ENCODE results near the gene ARVCF. TPM values are rescaled to one million over a fixed set of nuclear protein-coding genes. Genes with fewer than 3 reads are reported as not detected.

ARVCF gene
- polyA plus RNA-seq, 1 of the 3 experiments (the other 2 are of a cell fraction), result 27.4 TPM

GRCh38 chr22:19942157-19943081, 74.2 kb downstream of the ARVCF start:
- no peaks in the 10 kb centered on the region for H3K27me3 ChIP-seq (ENCODE audit: insufficient read depth)
- no peaks in the 10 kb centered on the region for H4K20me1 ChIP-seq (ENCODE audit: insufficient read depth)
- WGBS (ENCODE audit: low lambda C conversion rate), result 6% methylated on average over 7 of the region's 8 CpGs
- no peaks in the 10 kb centered on the region for H3K36me3 ChIP-seq (replicated peaks in 1 of 2; ENCODE audit: control insufficient read depth in 1 of 2, insufficient read depth in 2 of 2, low read length in 1 of 2)
- peak overlapping the region; percentile 91 to 96 for H3K27ac ChIP-seq (ENCODE audit: low read depth in 2 of 2, low read length in 1 of 2)
- H3K79me2 ChIP-seq (ENCODE audit: insufficient read depth), result peaks cover 85% of the 10 kb centered on the region
- CTCF ChIA-PET, result interaction anchor here (1.2 to 3.5 kb wide), 5 partner anchors 32 to 212 kb away, joined by 3 to 15 read pairs (median 7); no protein-coding TSS in a partner anchor
- H3K4me1 ChIP-seq (ENCODE audit: control insufficient read depth in 1 of 2, insufficient read depth in 2 of 2, low read depth in 1 of 2, low read length in 1 of 2), result peaks cover 15 to 27% of the 10 kb centered on the region in 2 experiments; a peak in 3 of 4 replicates
- peaks cover 28% of the 10 kb centered on the region for H3F3A ChIP-seq (replicated peaks; ENCODE audit: insufficient read depth)
- no peaks in the 10 kb centered on the region for H3K9me3 ChIP-seq
- H3K4me2 ChIP-seq, result peak overlapping the region; percentile 98
- H3K4me3 ChIP-seq (ENCODE audit: low read depth in 2 of 2, low read length in 1 of 2), result peak overlapping the region; percentile 73 to 75
- peak overlapping the region; percentile 97 for H3K9ac ChIP-seq
- no peak overlapping the region; the same call in 1 of the 2 replicates for H2AFZ ChIP-seq (ENCODE audit: low read depth)
- TF ChIP-seq RFX5 (IDR thresholded peaks at IDR 0.05; ENCODE audit: low read length), result peak; percentile 94
- TF ChIP-seq TEAD4 (IDR thresholded peaks at IDR 0.05; ENCODE audit: borderline replicate concordance, insufficient read depth), result no peak
- TF ChIP-seq FOXM1 (IDR thresholded peaks at IDR 0.05; ENCODE audit: low read depth), result no peak
- TF ChIP-seq IRF3 (IDR thresholded peaks at IDR 0.05; ENCODE audit: low read depth, low read length), result no peak
- TF ChIP-seq MAX (IDR thresholded peaks at IDR 0.05; ENCODE audit: low read depth), result peak; percentile 65
- peak; percentile 86 for TF ChIP-seq MXI1 (IDR thresholded peaks at IDR 0.05; ENCODE audit: low read depth, low read length)
- no peak for TF ChIP-seq EP300 (IDR thresholded peaks at IDR 0.05; ENCODE audit: borderline replicate concordance in 1 of 2, low read depth in 1 of 2, low read length in 1 of 2)
- POLR2A ChIA-PET, result no interaction called here
- peak; percentile 64 for DNase-seq
- no peaks in the 10 kb centered on the region for H3K9me2 ChIP-seq

GRCh38 chr22:19941365-19942082, 75.1 kb downstream of the ARVCF start, which contains the start of the genes COMT and TXNRD2:
TSS of gene COMT (plus strand) at chr22:19941772. CDS start at chr22:19962527, 20,755 bp downstream.
TSS of gene TXNRD2 (minus strand) at chr22:19941818. CDS start at chr22:19941803, 15 bp downstream.
- H3K27ac ChIP-seq (ENCODE audit: low read depth in 2 of 2, low read length in 1 of 2), result peak within 1 kb of the TSS; percentile 91 to 96
- H2AFZ ChIP-seq (ENCODE audit: low read depth), result peak within 1 kb of the TSS; percentile 73
- no peaks in the 10 kb centered on the region for H3K9me2 ChIP-seq
- H3K9ac ChIP-seq, result peak within 1 kb of the TSS; percentile 97
- no peaks in the 10 kb centered on the region for H4K20me1 ChIP-seq (ENCODE audit: insufficient read depth)
- peak within 1 kb of the TSS; percentile 98 for H3K4me2 ChIP-seq
- peaks cover 14 to 23% of the 10 kb centered on the region in 2 experiments; a peak in 3 of 4 replicates for H3K4me1 ChIP-seq (ENCODE audit: control insufficient read depth in 1 of 2, insufficient read depth in 2 of 2, low read depth in 1 of 2, low read length in 1 of 2)
- H3F3A ChIP-seq (replicated peaks; ENCODE audit: insufficient read depth), result peaks cover 28% of the 10 kb centered on the region
- under 1% methylated on average over 18 of the region's 63 CpGs for WGBS (ENCODE audit: low lambda C conversion rate)
- H3K36me3 ChIP-seq (replicated peaks in 1 of 2; ENCODE audit: control insufficient read depth in 1 of 2, insufficient read depth in 2 of 2, low read length in 1 of 2), result peaks cover 0 to 2% of the 10 kb centered on the region in 2 experiments
- POLR2A ChIA-PET, result no interaction called here
- no peaks in the 10 kb centered on the region for H3K27me3 ChIP-seq (ENCODE audit: insufficient read depth)
- H3K4me3 ChIP-seq (ENCODE audit: low read depth in 2 of 2, low read length in 1 of 2), result peak within 1 kb of the TSS; percentile 73 to 75
- CTCF ChIA-PET, result interaction anchor here (1.0 to 3.5 kb wide), 5 partner anchors 31 to 211 kb away, joined by 3 to 15 read pairs (median 7); no protein-coding TSS in a partner anchor
- DNase-seq, result peak; percentile 96
- H3K9me3 ChIP-seq, result no peaks in the 10 kb centered on the region
- H3K79me2 ChIP-seq (ENCODE audit: insufficient read depth), result peaks cover 77% of the 10 kb centered on the region
- TF ChIP-seq TAF1 (IDR thresholded peaks at IDR 0.05; ENCODE audit: borderline replicate concordance, low read depth, low read length) (peak; percentile 90), SMC3 (IDR thresholded peaks at IDR 0.05; ENCODE audit: low read depth, low read length) (no peak), NFIC (IDR thresholded peaks at IDR 0.05; ENCODE audit: borderline replicate concordance) (no peak), RXRA (IDR thresholded peaks at IDR 0.05; ENCODE audit: borderline replicate concordance, low read depth) (no peak), SIN3A (IDR thresholded peaks at IDR 0.05; ENCODE audit: borderline replicate concordance, low read depth, low read length) (0 out of 2 replicates have a peak, but pooled peaks have one; percentile 19), EP300 (IDR thresholded peaks at IDR 0.05; ENCODE audit: borderline replicate concordance in 1 of 2, low read depth in 1 of 2, low read length in 1 of 2) (0 out of 4 replicates have a peak, but pooled peaks of 1 of the 2 experiments have one; percentile 11), MAX (IDR thresholded peaks at IDR 0.05; ENCODE audit: low read depth) (peak; percentile 57; the same call in 1 of the 2 replicates), USF2 (IDR thresholded peaks at IDR 0.05; ENCODE audit: borderline replicate concordance, low read depth, low read length) (no peak), POLR2AphosphoS5 (IDR thresholded peaks at IDR 0.05; ENCODE audit: low read depth, low read length) (peak; percentile 59), YY1 (IDR thresholded peaks at IDR 0.05; ENCODE audit: low read depth) (peak; percentile 89), ZBTB33 (IDR thresholded peaks at IDR 0.05; ENCODE audit: borderline replicate concordance, low read depth) (no peak), EZH2phosphoT487 (IDR thresholded peaks at IDR 0.05; ENCODE audit: borderline replicate concordance, low read depth) (no peak), FOSL2 (IDR thresholded peaks at IDR 0.05; ENCODE audit: borderline replicate concordance, low read depth) (no peak)

All from SK-N-SH (cell line).